SW480 (cell line): ENCODE data around the gene GPC6.

Source experiments
- DNase-seq: peaks from one replicate; pipeline ENCODE4 v3.0.0-alpha.2; 2016; ENCODE audit warnings: low spot score

Gene GPC6

DNA sequence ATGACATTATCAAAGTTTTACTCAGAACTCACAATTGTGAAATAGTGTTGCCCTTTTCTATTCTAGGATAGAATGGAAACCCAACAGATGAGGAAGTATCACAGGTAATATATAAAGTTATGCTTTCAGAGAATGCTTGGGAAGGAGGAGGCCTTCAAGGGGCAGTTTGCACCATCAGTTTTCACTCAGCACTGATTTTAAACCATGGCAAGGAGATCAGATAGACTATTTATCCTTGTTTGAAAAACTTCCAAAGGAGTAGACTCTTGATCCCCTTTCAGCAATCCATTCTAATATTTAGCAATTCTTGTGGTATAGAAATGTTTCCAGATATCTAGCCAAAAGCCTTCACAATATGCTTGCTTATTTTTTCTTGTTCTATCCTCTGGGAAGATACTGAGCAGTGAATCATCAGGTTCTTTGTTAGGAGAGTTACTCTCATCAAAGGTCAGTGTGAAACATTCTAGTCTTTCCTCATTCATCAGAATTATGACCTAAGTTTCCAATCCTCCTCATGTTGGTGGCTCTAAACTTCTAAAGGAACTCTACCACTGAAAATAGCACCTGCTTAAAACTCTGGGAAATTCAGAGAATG is 3.8 kb downstream of the GPC6 start:
- no peak for DNase-seq

DNA sequence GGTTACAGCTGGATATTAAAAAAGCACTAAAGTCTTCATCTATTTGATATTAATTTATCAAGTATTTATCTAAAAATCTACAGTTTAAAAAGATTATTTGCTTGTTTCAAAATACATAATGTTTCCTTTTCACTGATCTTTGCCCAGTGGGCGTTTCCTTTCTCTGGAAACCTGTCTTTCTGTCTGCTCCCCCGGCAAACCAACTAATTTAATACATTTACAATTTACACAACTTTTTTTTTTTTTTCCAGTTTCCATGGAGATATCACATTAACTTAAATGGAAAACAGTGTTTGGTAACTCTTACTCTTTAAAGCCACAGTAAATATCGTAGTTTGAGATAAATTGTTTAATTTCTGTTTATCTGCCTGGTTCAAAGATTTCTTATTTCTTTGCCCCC is 5.3 kb downstream of the GPC6 start:
- no peak for DNase-seq

DNA sequence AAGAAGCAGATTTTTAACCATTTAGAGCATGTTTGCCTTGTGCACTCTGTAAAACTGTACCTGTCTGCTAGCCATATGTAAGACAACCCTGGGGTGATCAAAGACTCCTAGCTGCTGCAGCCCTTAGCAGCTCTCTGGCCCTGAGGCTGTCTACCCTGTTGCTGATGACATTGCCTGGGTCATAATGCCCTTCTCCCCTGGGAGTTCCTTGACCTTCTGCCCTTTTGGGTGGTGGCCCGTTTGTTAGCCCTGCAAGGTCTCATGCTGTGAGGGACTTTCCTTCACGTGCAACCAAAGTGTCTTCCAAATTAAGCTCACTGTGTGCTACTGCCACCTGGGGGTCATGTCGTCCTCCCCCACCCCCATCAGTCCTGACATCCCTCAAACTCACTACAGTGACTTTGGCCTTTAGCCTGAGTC is 7.4 kb downstream of the GPC6 start:
- no peak for DNase-seq

DNA sequence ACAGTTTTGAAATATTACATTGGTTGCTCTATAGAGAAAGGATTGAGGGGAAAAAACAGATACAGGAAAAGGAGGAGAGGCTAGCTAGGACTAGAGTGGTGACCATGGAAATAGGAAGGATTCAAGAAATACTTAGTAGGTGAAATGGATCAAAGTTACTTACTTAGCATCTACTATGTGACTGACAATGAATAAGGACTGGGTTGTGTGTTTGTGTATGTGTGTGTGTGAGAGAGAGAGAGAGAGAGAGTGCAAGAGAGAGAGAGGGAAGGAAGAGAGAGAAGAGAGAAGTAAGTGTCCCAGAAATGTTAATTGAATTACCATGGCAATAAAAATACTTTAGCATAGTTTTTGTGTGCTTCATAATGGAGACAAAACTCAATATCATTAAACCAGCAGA is 7.9 kb downstream of the GPC6 start:
- DNase-seq: no peak

DNA sequence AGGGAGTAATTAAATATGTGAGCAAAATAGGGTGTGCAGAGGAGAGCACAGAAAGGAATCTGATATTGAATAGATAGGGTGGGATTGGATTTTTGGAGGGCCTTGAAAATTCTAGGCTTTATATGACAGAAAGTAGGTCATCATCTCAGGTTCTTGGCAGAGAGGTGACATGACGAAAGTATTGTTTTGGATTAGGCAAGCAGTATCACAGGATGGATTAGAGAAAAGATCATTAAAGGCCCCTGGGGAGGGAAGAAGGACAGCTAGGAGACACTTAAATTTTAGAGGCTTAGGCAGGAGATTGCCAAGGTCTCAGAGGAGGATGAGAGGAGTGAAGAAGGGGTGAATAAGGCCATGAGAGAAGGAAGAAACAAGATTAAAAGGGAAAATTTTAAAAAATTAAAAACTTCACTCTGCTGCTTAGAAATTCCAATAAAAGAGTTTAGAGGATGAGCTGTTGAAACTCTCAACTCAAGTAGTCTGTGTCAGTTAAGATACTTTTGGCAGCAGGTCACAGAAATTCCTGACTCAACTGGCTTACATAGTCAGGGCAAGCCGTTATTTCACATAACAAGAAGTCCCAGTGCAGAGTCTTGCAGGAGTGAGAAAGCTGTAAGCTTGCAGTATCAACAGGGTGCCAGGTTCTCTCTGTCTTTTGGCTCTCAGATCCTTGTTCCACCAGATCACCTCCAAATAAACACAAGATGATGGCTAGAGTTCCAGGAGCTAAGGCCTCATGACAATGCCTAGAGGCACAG is 8.8 kb downstream of the GPC6 start:
- DNase-seq: no peak

DNA sequence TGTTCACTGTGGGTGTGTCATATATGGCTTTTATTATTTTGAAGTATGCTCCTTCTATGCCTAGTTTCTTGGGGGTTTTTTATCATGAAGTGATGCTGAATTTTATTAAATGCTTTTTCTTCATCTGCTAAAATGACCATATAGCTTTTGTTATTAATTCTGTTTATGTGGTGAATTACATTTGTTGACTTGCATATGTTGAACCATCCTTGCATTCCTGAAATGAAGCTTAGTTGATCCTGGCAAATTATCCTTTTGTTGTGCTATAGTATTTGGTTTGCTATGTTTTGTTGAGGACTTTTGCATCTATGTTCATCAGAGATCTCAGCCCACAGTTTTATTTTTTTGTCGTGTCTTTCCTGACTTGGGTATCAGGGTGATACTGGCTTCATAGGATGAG is 12.1 kb downstream of the GPC6 start:
- DNase-seq: no peak

DNA sequence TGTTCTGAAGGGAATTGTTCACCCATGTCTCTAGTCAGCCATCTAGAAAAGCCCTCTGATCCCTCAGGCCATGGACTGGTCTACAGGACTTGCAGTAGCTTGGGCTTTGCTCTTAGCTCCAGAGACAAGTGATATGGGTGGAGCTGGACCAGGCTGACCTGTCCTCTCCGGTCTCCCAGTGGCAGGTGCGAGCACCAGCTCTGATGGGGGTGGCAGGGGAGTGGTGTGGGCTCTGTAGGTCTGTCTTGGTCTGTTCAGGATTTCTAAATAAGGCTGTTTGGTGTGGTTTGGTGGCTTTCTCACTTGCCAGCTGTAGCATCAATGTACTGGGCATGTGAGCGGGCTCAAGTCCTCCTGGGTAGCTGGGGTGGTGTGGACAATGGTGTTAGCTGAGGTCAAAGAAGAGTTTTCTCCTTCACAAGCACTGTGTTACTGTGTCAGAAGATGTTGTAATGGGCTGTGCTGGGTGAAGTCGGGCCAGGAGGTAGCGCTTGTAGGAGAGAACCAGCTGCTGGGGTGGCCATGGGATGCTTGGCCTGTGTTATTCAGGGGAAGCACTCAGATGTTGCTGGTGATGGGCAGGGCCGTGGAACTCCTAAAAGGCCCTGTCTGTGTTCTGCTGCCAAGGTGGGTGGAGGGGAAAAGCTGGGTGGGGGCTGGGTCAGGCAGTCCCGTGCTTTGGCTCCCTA is 16.9 kb downstream of the GPC6 start:
- no peak for DNase-seq

DNA sequence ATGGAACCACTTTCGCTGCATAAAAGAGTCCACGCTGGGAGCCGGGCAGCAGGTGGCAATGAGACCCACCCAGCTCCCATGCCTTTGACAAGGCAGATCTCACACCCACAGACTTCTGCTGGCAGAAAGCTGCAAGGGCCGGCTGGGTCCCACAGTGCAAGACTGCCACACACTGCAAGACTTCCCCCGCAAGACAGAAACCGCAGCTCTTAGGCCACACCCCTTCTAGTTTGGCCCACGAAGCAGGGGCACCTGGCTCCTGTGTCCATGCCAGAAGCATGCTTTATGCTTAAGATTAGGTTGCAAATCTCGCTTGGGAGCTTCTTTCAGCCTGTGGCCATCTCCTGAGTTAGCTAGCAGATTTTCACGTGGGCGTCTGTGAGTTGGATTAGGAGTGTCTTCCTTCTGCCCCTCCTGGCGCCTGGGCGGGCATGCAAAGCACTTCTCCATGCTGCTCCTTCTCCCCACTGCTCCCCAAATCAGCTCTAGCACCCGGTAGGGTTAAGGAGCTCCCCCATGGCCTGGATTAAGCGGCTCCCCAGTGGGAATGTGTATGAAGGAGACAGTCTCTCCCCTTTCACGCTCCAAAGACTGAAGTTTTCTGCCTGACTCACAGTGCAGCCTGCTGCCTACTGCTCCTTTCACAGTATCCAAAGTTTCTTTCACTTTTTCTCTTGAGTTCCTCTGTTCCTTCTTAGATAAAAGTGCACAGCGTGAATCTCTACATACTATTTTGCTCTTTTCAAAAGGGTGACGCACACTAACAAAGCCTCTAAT is 17.7 kb downstream of the GPC6 start:
- DNase-seq: no peak

DNA sequence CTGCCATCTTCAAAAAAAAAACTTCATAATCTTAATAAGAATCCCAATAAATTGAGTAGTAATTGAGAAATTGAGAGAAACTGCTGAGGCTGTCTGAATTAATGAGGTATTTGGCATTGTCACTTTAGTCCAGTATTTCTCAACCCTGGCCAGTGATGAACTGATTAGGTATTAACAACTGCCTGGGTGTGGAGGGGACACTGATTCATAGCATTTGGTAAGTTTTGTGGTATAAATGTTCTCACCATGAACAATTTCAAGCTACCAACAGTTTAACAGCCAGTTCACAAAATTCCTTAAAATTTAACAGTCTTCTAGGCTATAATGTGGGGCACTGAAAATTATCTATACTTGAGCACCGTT is 18.3 kb downstream of the GPC6 start:
- DNase-seq: no peak

DNA sequence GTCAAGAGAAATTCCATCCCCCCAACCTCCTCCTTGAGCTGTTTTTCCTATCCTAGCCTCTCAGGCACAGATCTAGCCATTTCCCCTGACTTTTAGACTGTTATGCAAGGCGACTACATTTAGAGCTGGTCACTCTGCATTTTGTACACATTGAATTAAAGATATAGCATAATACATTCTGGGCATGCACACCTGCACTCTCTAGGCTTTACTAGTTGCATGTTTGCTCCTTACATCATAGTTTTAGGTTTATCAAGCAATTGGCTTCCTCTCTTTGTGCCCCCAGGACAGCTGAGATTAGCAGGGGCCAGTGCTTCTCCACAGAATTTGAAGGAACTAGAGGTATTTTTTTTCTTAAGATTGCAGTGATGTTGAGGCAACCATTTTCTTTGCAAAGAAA is 19.5 kb downstream of the GPC6 start:
- no peak for DNase-seq

DNA sequence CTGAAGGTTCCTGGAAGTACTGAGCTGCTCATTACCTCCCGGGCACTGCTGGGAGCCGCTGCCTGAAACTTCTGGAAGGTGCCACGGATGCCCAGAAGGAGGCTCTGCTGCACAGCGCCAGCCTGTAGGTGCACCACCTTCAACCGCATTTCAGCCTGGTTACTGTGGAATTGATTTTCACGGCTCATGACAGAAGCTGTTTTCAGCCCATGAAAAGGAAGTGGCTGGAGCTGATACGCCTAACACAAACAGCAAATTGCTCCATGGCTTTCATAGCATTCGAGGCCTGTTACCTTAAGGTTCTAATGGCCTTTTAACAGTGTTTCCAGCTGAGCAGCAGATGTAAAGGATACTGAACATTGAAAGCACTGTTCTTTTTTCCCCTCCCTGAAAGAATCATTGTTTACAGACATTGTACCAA is 22.0 kb downstream of the GPC6 start:
- DNase-seq: no peak

DNA sequence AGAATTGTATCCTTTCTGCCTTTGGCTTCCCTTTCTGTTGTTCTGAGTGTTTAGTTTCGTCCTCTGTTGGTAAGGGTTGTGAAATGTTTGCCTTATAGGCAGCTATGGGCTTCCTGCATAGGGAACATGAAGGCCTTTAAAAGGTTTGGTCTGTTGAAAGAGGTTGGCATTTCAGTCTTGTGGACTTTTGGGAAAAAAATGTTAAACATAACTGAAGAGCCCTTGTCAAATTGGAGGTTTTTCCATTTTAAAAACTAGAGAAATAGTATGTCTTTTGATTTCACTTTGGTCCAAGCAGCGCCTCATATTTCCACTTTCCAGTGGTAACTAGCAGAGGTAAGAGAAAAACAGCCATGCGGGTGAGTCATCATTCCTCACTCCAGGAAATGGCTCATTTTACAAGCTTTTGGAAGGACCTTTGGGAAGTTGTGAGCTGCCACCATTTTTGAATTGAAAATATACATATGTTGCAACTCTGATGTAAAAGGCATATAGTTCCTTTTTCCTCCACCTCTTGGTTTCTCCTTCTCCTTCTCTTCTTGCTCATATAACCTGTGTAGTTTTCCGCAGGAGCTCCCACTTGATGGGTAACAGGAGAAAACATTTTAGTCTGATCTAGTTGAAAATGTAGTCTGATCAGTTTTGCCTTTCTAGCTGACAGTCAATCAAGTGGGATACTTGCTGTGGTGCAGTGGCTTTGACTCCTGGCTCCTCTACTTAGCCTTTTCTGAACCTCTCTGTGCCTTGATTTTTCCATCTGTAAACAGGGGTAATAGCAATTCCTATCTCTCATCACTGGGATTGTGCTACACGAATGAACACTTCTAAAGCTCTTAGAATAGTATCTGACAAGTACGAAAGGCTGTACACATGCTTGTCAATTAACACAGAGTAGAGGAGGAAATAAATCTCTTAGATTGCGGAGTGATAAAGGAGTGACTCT is 23.0 kb downstream of the GPC6 start:
- no peak for DNase-seq

DNA sequence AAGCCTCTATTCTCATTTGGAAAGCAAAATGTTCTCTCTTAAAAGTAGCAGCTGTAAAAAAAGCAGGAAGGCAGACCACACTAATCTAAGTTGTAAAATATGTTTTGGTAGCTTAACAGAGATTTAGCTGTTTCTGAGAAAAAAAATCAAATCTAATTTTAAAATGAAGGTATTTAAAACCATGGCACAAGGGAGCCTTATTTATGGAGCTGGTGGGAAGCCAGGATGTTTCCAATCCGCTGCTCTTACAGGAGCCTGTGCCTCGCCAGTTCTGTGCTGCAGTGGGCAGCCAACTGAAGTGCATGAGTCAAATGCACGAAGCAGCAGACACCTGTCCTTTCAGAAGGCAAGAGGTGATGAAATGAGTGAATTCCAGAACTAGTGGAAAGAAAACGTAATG is 28.2 kb downstream of the GPC6 start:
- no peak for DNase-seq

DNA sequence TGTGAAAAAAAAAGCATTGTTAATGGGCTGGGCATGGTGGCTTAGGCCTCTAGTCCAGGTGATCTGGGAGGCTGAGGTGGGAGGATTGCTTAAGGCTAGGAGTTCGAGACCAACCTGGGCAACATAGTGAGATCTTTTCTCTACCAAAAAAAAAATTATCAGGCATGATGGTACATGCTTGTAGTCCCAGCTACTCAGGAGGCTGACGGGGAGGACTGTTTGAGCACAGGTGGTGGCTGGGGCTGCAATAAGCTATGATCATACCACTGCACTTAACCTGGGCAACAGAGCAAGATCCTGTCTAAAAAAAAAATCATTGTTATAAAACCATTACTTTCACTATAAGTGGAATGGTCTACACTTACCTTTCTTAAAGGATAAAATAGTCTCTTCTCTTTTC is 30.4 kb downstream of the GPC6 start:
- DNase-seq: no peak

DNA sequence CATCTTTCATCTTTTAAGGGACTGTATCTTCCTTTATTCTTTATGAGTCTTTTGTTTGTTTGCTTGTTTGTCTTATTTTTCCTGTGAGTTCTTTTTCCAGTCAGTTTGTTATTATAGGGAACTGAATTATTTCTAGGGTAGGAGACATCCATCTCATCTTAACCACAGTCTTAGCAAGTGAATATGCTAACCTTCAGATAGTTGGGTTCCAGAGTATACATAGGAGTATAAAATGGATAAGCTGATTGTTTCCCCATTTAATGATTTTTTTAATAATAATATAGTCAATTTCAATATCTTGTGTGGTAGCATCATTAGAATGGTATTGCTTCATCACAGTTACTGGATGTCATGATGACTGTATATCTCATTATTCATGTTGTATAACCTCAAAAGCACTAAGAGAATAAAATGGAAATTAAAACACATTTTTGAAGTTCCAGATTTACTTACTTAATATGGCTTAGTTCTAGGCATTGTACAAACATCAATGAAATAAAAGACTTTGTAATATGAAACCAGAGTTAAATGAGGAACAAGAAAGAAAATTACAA is 33.0 kb downstream of the GPC6 start:
- no peak for DNase-seq

DNA sequence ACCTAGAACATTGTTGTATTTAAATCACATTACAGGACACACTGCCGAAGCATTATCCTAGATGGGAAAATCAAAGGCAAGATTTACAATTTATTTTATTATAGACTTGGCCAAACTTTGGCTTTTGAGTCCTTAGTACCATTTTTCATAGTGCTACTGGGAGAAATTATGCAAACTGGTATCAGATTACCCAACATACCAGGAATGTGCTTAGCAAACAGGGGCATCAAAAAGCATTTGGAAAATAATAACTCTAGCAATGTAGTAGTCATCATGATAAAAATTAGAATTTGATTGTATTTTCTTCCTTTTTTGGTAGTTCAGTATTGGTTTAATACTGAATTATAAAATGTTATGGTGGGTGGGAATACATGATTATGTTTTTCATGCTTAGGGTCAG is 34.0 kb downstream of the GPC6 start:
- no peak for DNase-seq

DNA sequence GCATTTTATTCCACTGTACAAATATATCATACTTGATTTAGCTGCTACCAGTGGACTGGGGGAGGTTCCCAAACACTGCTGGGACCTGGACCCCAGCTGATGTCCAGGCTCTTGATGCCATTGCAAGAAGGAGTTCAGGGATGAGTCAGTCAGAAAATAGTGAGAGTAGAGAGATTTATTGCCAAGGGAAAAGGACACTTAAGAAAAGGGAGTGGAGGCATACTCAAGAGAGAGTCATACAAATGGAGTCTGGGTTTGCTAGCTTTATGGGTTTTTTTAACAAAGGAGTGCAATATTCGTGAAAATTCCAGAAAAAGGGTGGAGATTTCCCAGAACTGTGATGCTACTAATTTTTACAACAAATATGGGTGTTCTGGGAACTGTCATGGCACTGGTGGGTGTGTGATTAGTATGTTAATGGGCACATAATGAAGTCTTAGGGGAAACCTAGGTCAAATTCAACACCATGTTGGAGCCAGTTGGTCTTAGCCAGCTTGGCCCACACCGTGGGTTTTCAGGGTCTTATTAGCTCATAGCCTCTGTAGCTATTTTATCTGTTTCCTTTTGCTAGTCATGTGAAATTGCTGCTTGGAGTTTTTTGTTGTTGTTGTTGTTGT is 36.2 kb downstream of the GPC6 start:
- no peak for DNase-seq

DNA sequence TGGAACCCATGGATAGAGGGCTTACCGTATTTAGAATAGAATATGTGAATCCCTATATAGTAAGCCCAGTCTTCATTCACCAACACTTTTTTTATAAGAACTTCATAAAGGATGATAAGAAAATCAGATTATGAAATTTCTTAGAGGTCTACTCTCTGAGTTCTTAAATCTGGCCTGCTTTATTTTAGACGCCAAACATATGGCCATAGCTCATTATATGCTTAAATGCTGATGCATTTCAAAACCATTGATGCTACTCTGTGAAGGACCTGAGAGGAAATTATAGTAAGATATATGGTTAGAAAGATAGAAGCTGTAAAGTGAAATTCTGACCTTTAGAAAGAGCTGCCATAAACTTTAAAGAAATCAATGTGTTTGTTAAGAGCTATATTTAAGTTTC is 38.3 kb downstream of the GPC6 start:
- no peak for DNase-seq

DNA sequence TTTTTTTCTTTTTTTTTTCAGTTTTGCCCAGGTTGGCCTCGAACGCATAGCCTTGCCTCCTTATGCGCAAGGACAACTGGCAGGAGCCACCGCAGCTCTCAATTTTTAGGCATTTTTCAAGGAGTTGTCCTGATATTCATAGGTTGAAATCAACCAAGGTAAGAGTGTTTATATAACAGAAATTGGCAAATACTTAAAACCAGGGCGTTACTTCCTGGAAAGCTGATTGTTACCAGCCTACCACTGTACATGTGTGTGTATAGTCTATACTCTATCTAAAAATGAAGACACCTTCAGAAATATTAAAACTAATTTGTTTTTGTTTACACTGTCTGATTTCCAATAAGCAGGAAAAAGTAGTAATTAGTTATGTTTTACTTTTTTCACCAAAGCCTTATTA is 39.2 kb downstream of the GPC6 start:
- DNase-seq: no peak

DNA sequence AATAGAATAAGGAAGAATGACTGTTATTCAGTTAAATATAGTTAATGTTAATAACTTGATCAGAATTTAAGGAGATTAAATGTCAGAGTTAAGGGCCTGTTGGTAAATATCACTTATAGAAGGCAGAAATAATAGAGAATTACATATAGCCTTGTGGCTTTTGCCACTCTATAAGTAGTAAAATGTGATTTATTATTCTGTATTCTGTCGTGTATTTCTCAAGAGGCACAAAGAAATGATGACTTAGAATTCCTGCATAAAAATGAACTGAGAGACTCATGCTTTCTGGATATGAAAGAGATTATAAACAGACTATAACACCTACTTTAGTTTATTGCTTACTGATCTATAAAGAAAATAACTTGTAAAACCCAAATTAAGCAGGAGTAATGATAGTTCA is 40.1 kb downstream of the GPC6 start:
- DNase-seq: no peak
